ENCODE data around the gene ULK4. TPM values are rescaled to one million over a fixed set of nuclear protein-coding genes. Genes with fewer than 3 reads are reported as not detected.
A peak's percentile ranks its signal among the peaks of the same experiment; 100 is the strongest.

ULK4 gene
- total RNA-seq, 4 donors from 2014 or later: 8.4 to 43.8 (median 20.8) TPM

DNA sequence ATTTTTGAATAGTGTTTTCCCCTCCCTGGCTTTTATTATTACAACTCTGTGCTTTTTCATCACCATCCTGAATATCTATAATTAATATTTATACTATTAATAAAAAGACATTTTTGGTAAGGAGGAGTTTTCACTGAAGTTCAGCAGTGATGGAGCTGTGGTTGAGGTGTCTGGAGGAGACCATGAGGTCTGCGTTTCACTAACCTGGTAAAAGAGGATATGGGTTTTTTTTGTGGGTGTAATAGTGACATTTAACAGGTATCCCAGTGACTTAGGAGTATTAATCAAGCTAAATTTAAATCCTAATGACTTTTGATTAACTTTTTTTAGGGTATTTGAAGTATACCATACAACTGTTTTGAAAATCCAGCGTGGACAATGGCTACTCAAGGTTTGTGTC is 738.2 kb downstream of the ULK4 start:
- H3K27me3 ChIP-seq: no peaks in the 10 kb centered on the region
- peaks cover 0 to 47% (median 0%) of the 10 kb centered on the region in 3 donors for H3K36me3 ChIP-seq
- H3K4me3 ChIP-seq: no peak overlapping the region
- no peak for TF ChIP-seq POLR2A (IDR thresholded peaks at IDR 0.05)
- TF ChIP-seq, protein P1, sequence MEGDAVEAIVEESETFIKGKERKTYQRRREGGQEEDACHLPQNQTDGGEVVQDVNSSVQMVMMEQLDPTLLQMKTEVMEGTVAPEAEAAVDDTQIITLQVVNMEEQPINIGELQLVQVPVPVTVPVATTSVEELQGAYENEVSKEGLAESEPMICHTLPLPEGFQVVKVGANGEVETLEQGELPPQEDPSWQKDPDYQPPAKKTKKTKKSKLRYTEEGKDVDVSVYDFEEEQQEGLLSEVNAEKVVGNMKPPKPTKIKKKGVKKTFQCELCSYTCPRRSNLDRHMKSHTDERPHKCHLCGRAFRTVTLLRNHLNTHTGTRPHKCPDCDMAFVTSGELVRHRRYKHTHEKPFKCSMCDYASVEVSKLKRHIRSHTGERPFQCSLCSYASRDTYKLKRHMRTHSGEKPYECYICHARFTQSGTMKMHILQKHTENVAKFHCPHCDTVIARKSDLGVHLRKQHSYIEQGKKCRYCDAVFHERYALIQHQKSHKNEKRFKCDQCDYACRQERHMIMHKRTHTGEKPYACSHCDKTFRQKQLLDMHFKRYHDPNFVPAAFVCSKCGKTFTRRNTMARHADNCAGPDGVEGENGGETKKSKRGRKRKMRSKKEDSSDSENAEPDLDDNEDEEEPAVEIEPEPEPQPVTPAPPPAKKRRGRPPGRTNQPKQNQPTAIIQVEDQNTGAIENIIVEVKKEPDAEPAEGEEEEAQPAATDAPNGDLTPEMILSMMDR (IDR thresholded peaks at IDR 0.05): no peak
- H3K27ac ChIP-seq: no peak overlapping the region
- no peak for DNase-seq
- H3K4me1 ChIP-seq: peaks cover 0 to 27% (median 13%) of the 10 kb centered on the region in 4 donors
- no peaks in the 10 kb centered on the region for H3K9me3 ChIP-seq

- no peaks in the 10 kb centered on the region for H3K27me3 ChIP-seq
- H3K36me3 ChIP-seq: peaks cover 0 to 43% (median 0%) of the 10 kb centered on the region in 3 donors
- no peak for TF ChIP-seq POLR2A (IDR thresholded peaks at IDR 0.05)
- TF ChIP-seq, protein P1 (IDR thresholded peaks at IDR 0.05): no peak
- DNase-seq: no peak
- H3K9me3 ChIP-seq: no peaks in the 10 kb centered on the region
- no peak overlapping the region for H3K4me3 ChIP-seq
- peaks cover 0 to 27% (median 13%) of the 10 kb centered on the region in 4 donors for H3K4me1 ChIP-seq
- no peak overlapping the region for H3K27ac ChIP-seq
Observed at GRCh38 chr3:41223078-41223477, 738.8 kb downstream of the ULK4 start.

DNA sequence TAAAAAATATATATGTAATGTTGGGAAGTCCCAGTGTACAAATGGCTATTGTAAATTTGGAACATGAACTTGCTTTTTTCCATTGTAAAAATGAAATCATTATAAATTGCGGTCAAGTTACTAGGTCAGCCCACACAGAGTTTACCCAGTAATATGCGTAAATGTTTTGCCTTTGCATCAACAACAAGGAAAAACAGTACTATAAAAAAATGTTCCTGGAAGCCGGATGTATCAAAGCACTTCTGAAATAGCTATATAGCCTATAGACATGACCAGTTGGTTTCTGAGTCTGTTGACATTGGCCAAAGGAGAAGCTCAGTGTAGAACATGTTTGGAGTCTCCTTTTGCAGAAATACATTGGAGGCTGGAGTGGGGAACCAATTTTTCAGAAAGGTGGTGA is 739.4 kb downstream of the ULK4 start:
- Histone ChIP-seq H3K27ac (no peak overlapping the region), H3K36me3 (peaks cover 0 to 37% (median 0%) of the 10 kb centered on the region in 3 donors), H3K4me3 (no peak overlapping the region), H3K9me3 (no peaks in the 10 kb centered on the region), H3K27me3 (no peaks in the 10 kb centered on the region), H3K4me1 (peaks cover 0 to 29% (median 14%) of the 10 kb centered on the region in 4 donors)
- TF ChIP-seq, protein P1 (IDR thresholded peaks at IDR 0.05): no peak
- no peak for TF ChIP-seq POLR2A (IDR thresholded peaks at IDR 0.05)
- DNase-seq: no peak

GRCh38 chr3:41222012-41222411 is 739.9 kb downstream of the ULK4 start:
- H3K36me3 ChIP-seq: peaks cover 0 to 32% (median 0%) of the 10 kb centered on the region in 3 donors
- H3K4me1 ChIP-seq: peaks cover 0 to 33% (median 16%) of the 10 kb centered on the region in 4 donors
- no peak for DNase-seq
- H3K9me3 ChIP-seq: no peaks in the 10 kb centered on the region
- no peaks in the 10 kb centered on the region for H3K27me3 ChIP-seq
- H3K4me3 ChIP-seq: no peak overlapping the region
- peak overlapping the region in 1 of 4 donors; percentile 5 for H3K27ac ChIP-seq
- TF ChIP-seq POLR2A (IDR thresholded peaks at IDR 0.05): no peak
- TF ChIP-seq, protein P1 (IDR thresholded peaks at IDR 0.05): no peak

- TF ChIP-seq, protein P1 (IDR thresholded peaks at IDR 0.05): no peak
- TF ChIP-seq POLR2A (IDR thresholded peaks at IDR 0.05): no peak
- Histone ChIP-seq H3K27ac (no peak overlapping the region), H3K36me3 (peaks cover 0 to 23% (median 0%) of the 10 kb centered on the region in 3 donors), H3K27me3 (no peaks in the 10 kb centered on the region), H3K9me3 (no peaks in the 10 kb centered on the region), H3K4me1 (peaks cover 0 to 40% (median 17%) of the 10 kb centered on the region in 4 donors), H3K4me3 (no peak overlapping the region)
- no peak for DNase-seq
Observed at GRCh38 chr3:41220906-41221677, 740.8 kb downstream of the ULK4 start.
